H1 (cell line): Measurements from ENCODE around the gene PDK2. TPM values are rescaled to one million over a fixed set of nuclear protein-coding genes. Genes with fewer than 3 reads are reported as not detected.

Experiments
- EGR1 ChIP-seq: IDR thresholded peaks from 2 replicates; pipeline ENCODE4 v1.6.1; 2011; ENCODE audit warnings: low read depth, low read length, borderline replicate concordance
- NANOG ChIP-seq: IDR thresholded peaks from 2 replicates; pipeline ENCODE4 v1.6.1; 2011; ENCODE audit warnings: low read length, low read depth, mild to moderate bottlenecking, inconsistent platforms; ENCODE audit not compliant: insufficient read depth, poor library complexity, severe bottlenecking
- SAP30 ChIP-seq: fragments of 300-600 bp; sonication (generic); IDR thresholded peaks from 2 replicates; pipeline ENCODE4 v1.7.1; 2012; ENCODE audit warnings: low read length, moderate library complexity, mild to moderate bottlenecking, inconsistent platforms; ENCODE audit not compliant: insufficient read depth, insufficient replicate concordance
- SP4 ChIP-seq: IDR thresholded peaks from 2 replicates; pipeline ENCODE4 v1.6.1; 2012; ENCODE audit warnings: low read length, inconsistent platforms
- TCF12 ChIP-seq: IDR thresholded peaks from 2 replicates; pipeline ENCODE4 v1.6.1; 2011; ENCODE audit warnings: low read depth, mild to moderate bottlenecking, low read length
- polyA plus RNA-seq, 7 experiments: library from polyadenylated mRNA; depleted of rRNA in 3 of 7; stranded (reverse) in 5 of 7; unstranded in 2 of 7; fragments of >200 nt in 5 of 7; fragments of 200-250 nt in 2 of 7; gene quantifications; 1 replicate in 5 of 7; 2 replicates in 1 of 7; 4 replicates in 1 of 7; pipeline versions ENCODE4 v1.2.1 to v1.2.3, GENCODE V29; 2011 to 2013; ENCODE audit warnings: missing spikeins in 2 of 7, mixed read lengths in 2 of 7
- total RNA-seq: library from RNA; stranded (reverse); fragmentation: NEBNext Ultra II Directional; extraction: Animal tissue kit (Norgen Biotek cat#: 25700); gene quantifications from 2 replicates; pipeline ENCODE4 v1.2.1, GENCODE V29; 2021
- TF ChIP-seq, protein P1 (sequence below): IDR thresholded peaks from 2 replicates; pipeline ENCODE4 v1.6.1; 2012; ENCODE audit warnings: low read length, inconsistent platforms

The PDK2 gene
- total and polyA plus RNA-seq, 2 of the 8 experiments (the other 6 are each of a cell fraction or from before 2014, with no cell fraction given), result 18.3 to 121 TPM

- TF ChIP-seq SP4 (no peak), TCF12 (no peak), EGR1 (no peak), SAP30 (no peak), NANOG (no peak)
- TF ChIP-seq, protein P1, sequence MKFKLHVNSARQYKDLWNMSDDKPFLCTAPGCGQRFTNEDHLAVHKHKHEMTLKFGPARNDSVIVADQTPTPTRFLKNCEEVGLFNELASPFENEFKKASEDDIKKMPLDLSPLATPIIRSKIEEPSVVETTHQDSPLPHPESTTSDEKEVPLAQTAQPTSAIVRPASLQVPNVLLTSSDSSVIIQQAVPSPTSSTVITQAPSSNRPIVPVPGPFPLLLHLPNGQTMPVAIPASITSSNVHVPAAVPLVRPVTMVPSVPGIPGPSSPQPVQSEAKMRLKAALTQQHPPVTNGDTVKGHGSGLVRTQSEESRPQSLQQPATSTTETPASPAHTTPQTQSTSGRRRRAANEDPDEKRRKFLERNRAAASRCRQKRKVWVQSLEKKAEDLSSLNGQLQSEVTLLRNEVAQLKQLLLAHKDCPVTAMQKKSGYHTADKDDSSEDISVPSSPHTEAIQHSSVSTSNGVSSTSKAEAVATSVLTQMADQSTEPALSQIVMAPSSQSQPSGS, result no peak
Measured at GRCh38 chr17:50052241-50052796, 42.8 kb upstream of the PDK2 start (continued).
